SIG-M5 treated with dmso at 0.1 percent for 504 hours (cell line): ENCODE data around the gene CHST4.
"Not testable (repeated sequence)": the region's sequence is repeated elsewhere in the genome, so short reads cannot be mapped to it uniquely, and the experiment has no call there.

ENCODE experiments used
- DNase-seq: peaks from one replicate; lab custom pipeline; 2025; ENCODE audit not compliant: unreplicated experiment; lab: John Stamatoyannopoulos, UW

Gene CHST4

DNA sequence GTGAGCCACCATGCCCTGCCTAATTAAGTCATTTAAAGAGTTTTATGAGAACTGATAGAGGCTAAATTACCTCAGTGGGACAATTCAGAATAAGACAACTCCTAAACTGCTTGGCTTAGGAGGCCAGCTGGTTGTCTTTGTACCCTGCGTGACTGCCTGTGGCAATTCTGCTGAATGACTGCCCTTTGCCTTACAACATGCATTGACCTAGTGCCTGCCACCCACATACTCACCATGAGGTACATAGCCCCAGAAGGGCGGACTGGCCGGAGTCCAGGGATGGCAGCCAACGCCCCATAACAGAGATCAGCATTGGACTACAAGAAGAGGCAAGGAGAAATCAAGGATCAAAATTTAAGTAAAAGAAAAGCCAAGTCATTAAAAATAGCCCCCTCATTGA, 43.4 kb downstream of the CHST4 start:
- no peak for DNase-seq

GRCh38 chr16:71570144-71570543, 43.9 kb downstream of the CHST4 start:
- no peak for DNase-seq

GRCh38 chr16:71572497-71573116, 46.4 kb downstream of the CHST4 start:
- no peak for DNase-seq

- no peak for DNase-seq
Observed at GRCh38 chr16:71573387-71574094, 47.3 kb downstream of the CHST4 start.

GRCh38 chr16:71574702-71575101, 48.5 kb downstream of the CHST4 start:
- DNase-seq = no peak

DNA sequence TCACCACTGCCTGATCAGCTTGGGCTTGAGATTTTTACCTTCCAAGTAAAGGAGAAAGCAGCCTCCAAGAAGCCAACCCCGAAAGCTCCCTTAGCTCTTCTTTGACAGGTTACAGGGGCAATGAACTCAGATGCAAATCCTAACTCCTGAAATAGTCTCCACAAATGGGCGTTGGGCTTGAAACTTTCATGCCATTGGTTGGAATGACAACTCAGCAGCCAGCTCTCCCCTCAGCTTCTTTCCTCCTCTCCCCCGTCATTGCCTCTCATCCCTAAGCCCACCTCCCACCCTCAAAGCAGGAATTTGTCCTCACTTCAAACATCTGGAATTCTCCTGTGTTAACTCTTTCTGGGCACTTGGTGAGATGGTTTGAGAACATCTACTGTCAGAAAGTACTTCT, 50.7 kb downstream of the CHST4 start, which contains the start of gene TAT:
Gene TAT, minus strand, starts transcription at position 122 of the 400 bp plus-strand sequence. CDS start 677 bp downstream, outside the sequence.
- DNase-seq = no peak

DNA sequence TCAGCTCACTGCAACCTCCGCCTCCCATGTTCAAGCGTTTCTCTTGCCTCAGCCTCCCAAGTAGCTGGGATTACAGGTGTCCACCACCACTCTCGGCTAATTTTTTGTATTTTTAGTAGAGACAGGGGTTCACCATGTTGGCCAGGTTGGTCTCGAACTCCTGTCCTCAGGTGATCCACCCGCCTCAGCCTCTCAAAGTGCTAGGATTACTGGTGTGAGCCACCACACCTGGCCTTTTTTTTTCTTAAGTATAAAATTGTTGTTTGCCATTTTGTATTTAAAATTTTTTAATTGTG, 56.3 kb downstream of the CHST4 start:
- not testable (repeated sequence) for DNase-seq

GRCh38 chr16:71584543-71585317, 58.5 kb downstream of the CHST4 start:
- DNase-seq = no peak

GRCh38 chr16:71585318-71585703, 59.1 kb downstream of the CHST4 start:
- DNase-seq = no peak
